OCI-LY7 (cell line): ENCODE results near the gene RFX3. TPM values are rescaled to one million over a fixed set of nuclear protein-coding genes. Genes with fewer than 3 reads are reported as not detected.

Experiments used
- BruUV-seq: library from RNA; stranded (reverse); fragments of 400-500 nt; replicated peaks from 2 replicates; lab custom pipeline; 2021; lab: Mats Ljungman, UMichigan
- CTCF ChIA-PET: fragments of 300-600 bp; sonication (Branson Sonifier 250); formaldehyde crosslinking; loops from one replicate; lab custom pipeline; 2022; ENCODE audit warnings: antibody characterized with exemption; ENCODE audit not compliant: unreplicated experiment; lab: Charles Lee
- POLR2A ChIA-PET: fragments of 300-600 bp; sonication (Branson Sonifier 250); formaldehyde crosslinking; loops from one replicate; lab custom pipeline; 2022; ENCODE audit warnings: antibody characterized with exemption; lab: Charles Lee
- DNase-seq: peaks from one replicate; pipeline ENCODE4 v3.0.0-alpha.2; 2015; ENCODE audit warnings: low spot score
- H2AFZ ChIP-seq: fragments of 200-600 bp; sonication (generic), shearing (Covaris generic); 2 replicates; pipeline ENCODE4 v1.6.1; 2014; ENCODE audit warnings: mild to moderate bottlenecking, antibody characterized with exemption, low read length, moderate library complexity
- H3K27ac ChIP-seq: fragments of 200-600 bp; sonication (generic); 2 replicates; pipeline ENCODE4 v1.5.1; 2014; ENCODE audit warnings: mixed run types, low read depth, mild to moderate bottlenecking, moderate library complexity, low read length, inconsistent platforms; ENCODE audit not compliant: poor library complexity, severe bottlenecking
- H3K36me3 ChIP-seq: fragments of 200-600 bp; sonication (generic); 2 replicates; pipeline ENCODE4 v1.6.1; 2014; ENCODE audit warnings: mild to moderate bottlenecking, antibody characterized with exemption, low read length, moderate library complexity, mixed read lengths; ENCODE audit not compliant: insufficient read depth
- H3K4me1 ChIP-seq: fragments of 200-600 bp; sonication (generic); 2 replicates; pipeline ENCODE4 v1.5.1; 2014; ENCODE audit warnings: mild to moderate bottlenecking, low read length; ENCODE audit not compliant: insufficient read depth, poor library complexity, severe bottlenecking
- H3K4me2 ChIP-seq: fragments of 200-600 bp; sonication (generic); 2 replicates; pipeline ENCODE4 v1.6.1; 2014; ENCODE audit warnings: mild to moderate bottlenecking, low read length
- H3K4me3 ChIP-seq: fragments of 200-600 bp; sonication (generic); 2 replicates; pipeline ENCODE4 v1.5.1; 2014; ENCODE audit warnings: mild to moderate bottlenecking, low read depth, low read length; ENCODE audit not compliant: poor library complexity, severe bottlenecking
- H3K79me2 ChIP-seq: fragments of 200-600 bp; sonication (generic); 2 replicates; pipeline ENCODE4 v1.6.1; 2016; ENCODE audit warnings: low read depth, mild to moderate bottlenecking, low read length, moderate library complexity, mixed read lengths; ENCODE audit not compliant: insufficient read depth
- H3K9me2 ChIP-seq: fragments of 200-600 bp; sonication (generic); 2 replicates; pipeline ENCODE4 v1.6.1; 2016; ENCODE audit warnings: mild to moderate bottlenecking, low read length, mixed read lengths; ENCODE audit not compliant: insufficient read depth
- H3K9me3 ChIP-seq: fragments of 200-600 bp; sonication (generic); 2 replicates; pipeline ENCODE4 v1.6.1; 2014; ENCODE audit warnings: mild to moderate bottlenecking, mixed run types, low read length, mixed read lengths
- H4K20me1 ChIP-seq: fragments of 200-600 bp; sonication (generic); 2 replicates; pipeline ENCODE4 v1.6.1; 2014; ENCODE audit warnings: mild to moderate bottlenecking, antibody characterized with exemption, low read length, moderate library complexity, mixed read lengths; ENCODE audit not compliant: insufficient read depth
- EZH2phosphoT487 ChIP-seq: fragments of 200-600 bp; sonication (generic); IDR thresholded peaks from 2 replicates; pipeline ENCODE4 v1.6.1; 2018; ENCODE audit warnings: low read depth, borderline replicate concordance, mild to moderate bottlenecking, mixed run types, antibody characterized with exemption, low read length, moderate library complexity, mixed read lengths
- intact Hi-C: fragments of 100-400 bp; cut with micrococcal nuclease; formaldehyde crosslinking; loops from one replicate; pipeline ENCODE4 v1.10.0; 2022; ENCODE audit not compliant: unreplicated experiment
- total RNA-seq, 2 experiments: library from RNA; depleted of rRNA in 1 of 2; stranded (reverse); fragments of >200 nt in 1 of 2; shearing (Covaris generic) in 1 of 2; gene quantifications; 2 replicates each; pipeline ENCODE4 v1.2.3, GENCODE V29; 2014 to 2022
- TF ChIP-seq, protein P1 (sequence below): fragments of 200-600 bp; sonication (generic); conservative IDR thresholded peaks from 2 replicates; pipeline ENCODE4 v1.5.1; 2014; ENCODE audit warnings: mild to moderate bottlenecking, antibody characterized with exemption, low read length, moderate library complexity, mixed read lengths

RFX3 gene
- total RNA-seq, 2 experiments from 2014 or later, result 6.9 to 18.1 TPM

DNA sequence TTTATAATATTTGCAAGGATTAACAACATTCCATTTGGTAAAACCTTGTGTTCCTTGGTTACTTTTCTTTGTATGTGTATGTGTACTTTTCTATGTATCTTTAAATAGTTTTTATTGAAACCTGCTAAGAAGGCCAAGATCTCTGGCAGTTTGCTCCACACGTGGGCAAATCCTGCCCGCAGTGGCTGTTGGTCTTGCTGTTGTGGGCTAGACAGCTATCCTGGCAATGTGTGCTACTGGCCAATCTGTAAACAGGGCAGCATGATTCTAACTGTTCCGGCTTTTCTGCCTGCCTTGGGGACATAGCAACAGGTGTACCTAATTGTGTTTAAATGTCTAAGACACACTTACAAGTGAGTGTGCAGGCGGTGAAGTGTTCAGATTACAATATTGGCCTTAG, 286.6 kb downstream of the RFX3 start:
- H3K9me3 ChIP-seq, result no peaks in the 10 kb centered on the region
- ChIA-PET POLR2A (no interaction called here), CTCF (no interaction called here)
- no TSS peak for BruUV-seq
- H4K20me1 ChIP-seq, result no peaks in the 10 kb centered on the region
- no peak overlapping the region for H3K4me2 ChIP-seq
- no peak for TF ChIP-seq EZH2phosphoT487
- TF ChIP-seq, protein P1, sequence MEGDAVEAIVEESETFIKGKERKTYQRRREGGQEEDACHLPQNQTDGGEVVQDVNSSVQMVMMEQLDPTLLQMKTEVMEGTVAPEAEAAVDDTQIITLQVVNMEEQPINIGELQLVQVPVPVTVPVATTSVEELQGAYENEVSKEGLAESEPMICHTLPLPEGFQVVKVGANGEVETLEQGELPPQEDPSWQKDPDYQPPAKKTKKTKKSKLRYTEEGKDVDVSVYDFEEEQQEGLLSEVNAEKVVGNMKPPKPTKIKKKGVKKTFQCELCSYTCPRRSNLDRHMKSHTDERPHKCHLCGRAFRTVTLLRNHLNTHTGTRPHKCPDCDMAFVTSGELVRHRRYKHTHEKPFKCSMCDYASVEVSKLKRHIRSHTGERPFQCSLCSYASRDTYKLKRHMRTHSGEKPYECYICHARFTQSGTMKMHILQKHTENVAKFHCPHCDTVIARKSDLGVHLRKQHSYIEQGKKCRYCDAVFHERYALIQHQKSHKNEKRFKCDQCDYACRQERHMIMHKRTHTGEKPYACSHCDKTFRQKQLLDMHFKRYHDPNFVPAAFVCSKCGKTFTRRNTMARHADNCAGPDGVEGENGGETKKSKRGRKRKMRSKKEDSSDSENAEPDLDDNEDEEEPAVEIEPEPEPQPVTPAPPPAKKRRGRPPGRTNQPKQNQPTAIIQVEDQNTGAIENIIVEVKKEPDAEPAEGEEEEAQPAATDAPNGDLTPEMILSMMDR, result no peak
- intact Hi-C loops, result no loop called here
- no peak overlapping the region for H3K27ac ChIP-seq
- H3K9me2 ChIP-seq, result no peaks in the 10 kb centered on the region
- H3K79me2 ChIP-seq, result no peaks in the 10 kb centered on the region
- peaks cover 8% of the 10 kb centered on the region for H3K4me1 ChIP-seq
- DNase-seq, result no peak
- no peak overlapping the region for H2AFZ ChIP-seq
- H3K36me3 ChIP-seq, result no peaks in the 10 kb centered on the region
- H3K4me3 ChIP-seq, result no peak overlapping the region

DNA sequence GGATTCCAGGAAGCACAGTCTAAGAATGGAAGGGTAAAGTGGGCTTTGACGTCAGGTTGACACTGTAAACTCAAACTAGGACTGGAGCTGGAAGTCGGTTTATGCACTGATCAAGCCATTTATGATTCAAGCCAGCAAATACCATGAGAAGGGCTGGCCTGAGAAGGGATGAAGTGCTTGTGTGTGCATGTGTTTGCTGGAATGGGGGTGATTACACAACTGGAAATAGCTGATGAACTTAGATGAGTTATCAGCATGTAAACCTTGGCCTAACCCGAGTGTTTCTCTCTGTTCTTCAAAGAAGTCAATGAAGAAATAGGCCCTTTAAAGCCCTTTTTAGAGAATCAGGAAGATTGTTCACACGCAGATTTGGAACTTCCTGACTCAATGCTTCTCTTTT, 287.6 kb downstream of the RFX3 start:
- TF ChIP-seq EZH2phosphoT487, result no peak
- TF ChIP-seq, protein P1, result no peak
- Histone ChIP-seq H3K9me3 (no peaks in the 10 kb centered on the region), H3K79me2 (no peaks in the 10 kb centered on the region), H3K4me3 (no peak overlapping the region), H4K20me1 (no peaks in the 10 kb centered on the region), H3K27ac (no peak overlapping the region), H3K4me2 (no peak overlapping the region), H3K9me2 (no peaks in the 10 kb centered on the region), H2AFZ (no peak overlapping the region), H3K4me1 (peaks cover 8% of the 10 kb centered on the region), H3K36me3 (no peaks in the 10 kb centered on the region)
- BruUV-seq, result no TSS peak
- intact Hi-C loops, result no loop called here
- ChIA-PET CTCF (interaction anchor here (1.0 kb wide), 1 partner anchor 203 kb away, joined by 5 read pairs; no protein-coding TSS in a partner anchor), POLR2A (no interaction called here)
- DNase-seq, result no peak

DNA sequence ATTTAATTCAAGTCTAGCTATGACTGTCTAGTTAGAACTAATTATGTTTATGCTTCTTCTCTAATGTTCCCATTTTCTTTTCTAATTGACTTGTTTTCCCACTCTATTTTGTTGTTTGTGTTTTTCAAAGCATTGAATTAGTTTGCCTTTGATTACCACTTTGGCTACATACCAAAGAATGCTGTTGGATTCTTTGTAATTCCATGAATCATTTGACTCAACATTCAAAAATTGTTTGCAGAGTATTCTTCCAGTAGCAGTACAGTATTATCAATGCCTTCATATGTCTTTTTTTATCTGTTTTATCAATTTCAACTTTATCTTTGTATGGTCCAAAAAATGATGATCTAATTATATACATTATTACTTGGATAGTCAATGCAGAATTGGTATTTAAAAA, 288.7 kb downstream of the RFX3 start:
- H4K20me1 ChIP-seq, result no peaks in the 10 kb centered on the region
- intact Hi-C loops, result no loop called here
- ChIA-PET CTCF (no interaction called here), POLR2A (no interaction called here)
- TF ChIP-seq, protein P1, result no peak
- BruUV-seq, result no TSS peak
- no peak overlapping the region for H3K4me2 ChIP-seq
- no peaks in the 10 kb centered on the region for H3K36me3 ChIP-seq
- no peak overlapping the region for H2AFZ ChIP-seq
- H3K27ac ChIP-seq, result no peak overlapping the region
- no peak for DNase-seq
- H3K4me1 ChIP-seq, result peaks cover 8% of the 10 kb centered on the region
- no peaks in the 10 kb centered on the region for H3K79me2 ChIP-seq
- no peaks in the 10 kb centered on the region for H3K9me2 ChIP-seq
- H3K9me3 ChIP-seq, result no peaks in the 10 kb centered on the region
- H3K4me3 ChIP-seq, result no peak overlapping the region
